ENCODE results near the gene KRTAP10-2.
"Not testable (repeated sequence)": the region's sequence is repeated elsewhere in the genome, so short reads cannot be mapped to it uniquely, and the experiment has no call there.

Gene KRTAP10-2

GRCh38 chr21:44511938-44512275 is 39.4 kb downstream of the KRTAP10-2 start:
- no peak for DNase-seq

GRCh38 chr21:44511219-44511937 is 39.9 kb downstream of the KRTAP10-2 start:
- DNase-seq = no peak

- DNase-seq = peak; percentile 25 to 35
Observed at GRCh38 chr21:44510508-44511218, 40.6 kb downstream of the KRTAP10-2 start.

GRCh38 chr21:44510109-44510507 is 41.2 kb downstream of the KRTAP10-2 start:
- no peak for DNase-seq

GRCh38 chr21:44509539-44509938 is 41.8 kb downstream of the KRTAP10-2 start:
- no peak for DNase-seq

GRCh38 chr21:44508711-44509445 is 42.4 kb downstream of the KRTAP10-2 start:
- no peak for DNase-seq

- no peak for DNase-seq
Observed at GRCh38 chr21:44508426-44508710, 42.9 kb downstream of the KRTAP10-2 start.

- no peak for DNase-seq
Observed at GRCh38 chr21:44507673-44508425, 43.5 kb downstream of the KRTAP10-2 start.

GRCh38 chr21:44506279-44507255 is 44.7 kb downstream of the KRTAP10-2 start:
- DNase-seq = no peak

GRCh38 chr21:44505673-44506278 is 45.5 kb downstream of the KRTAP10-2 start:
- DNase-seq = no peak

- DNase-seq = no peak
Observed at GRCh38 chr21:44503901-44504399, 47.4 kb downstream of the KRTAP10-2 start.

- DNase-seq = not testable (repeated sequence)
Observed at GRCh38 chr21:44503006-44503889, 48.1 kb downstream of the KRTAP10-2 start.

- DNase-seq = no peak
Observed at GRCh38 chr21:44502171-44502958, 48.9 kb downstream of the KRTAP10-2 start.
